ENCODE data around the gene PARS2.

PARS2 gene

DNA sequence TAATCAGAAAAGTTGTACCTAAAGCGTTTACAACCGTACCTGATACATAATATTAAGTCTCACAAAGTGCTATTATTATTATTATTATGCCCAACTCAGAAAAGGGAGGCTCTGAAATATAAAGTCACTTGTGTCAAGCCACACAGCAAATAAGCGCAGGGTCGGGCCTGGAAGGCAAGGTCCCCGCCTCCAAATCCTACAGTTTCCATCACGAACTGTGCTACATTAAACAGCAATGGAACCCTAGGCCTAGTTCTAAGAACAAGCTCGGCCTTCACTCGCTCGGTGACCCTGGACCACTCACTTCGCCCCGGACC is 549 bp downstream of the PARS2 start:
- no peak overlapping the region for H2BK15ac ChIP-seq (ENCODE audit: low read length)
- H3K18ac ChIP-seq (ENCODE audit: low read length), result no peak overlapping the region
- DNase-seq (ENCODE audit: low spot score), result no peak
- peaks cover 2% of the 10 kb centered on the region for H3K79me1 ChIP-seq (ENCODE audit: low read depth, low read length)
- H3K14ac ChIP-seq (ENCODE audit: low read length), result no peak overlapping the region
- peak overlapping the region; percentile 95 for H3K9ac ChIP-seq (ENCODE audit: low read depth, low read length, poor library complexity)
- peaks cover 1 to 2% of the 10 kb centered on the region in 2 donors for H3K4me1 ChIP-seq (ENCODE audit: control insufficient read depth in 2 of 2, insufficient read depth in 1 of 2, low read depth in 1 of 2, low read length in 2 of 2)
- peaks cover 0 to 4% (median 0%) of the 10 kb centered on the region in 3 experiments for H3K27me3 ChIP-seq (ENCODE audit: control insufficient read depth in 3 of 3, insufficient read depth in 3 of 3, low read depth in 1 of 3, low read length in 3 of 3)
- no peak overlapping the region for H3K4ac ChIP-seq (ENCODE audit: low read length)
- no peak overlapping the region for H3K27ac ChIP-seq (replicated peaks; ENCODE audit: low read length)
- no peak overlapping the region for H4K91ac ChIP-seq (ENCODE audit: low read depth, low read length, poor library complexity)
- no peak overlapping the region for H2BK120ac ChIP-seq (ENCODE audit: low read depth, low read length)
- H3K9me3 ChIP-seq (replicated peaks in 1 of 2; ENCODE audit: control insufficient read depth in 2 of 2, insufficient read depth in 1 of 2, low read depth in 1 of 2, low read length in 2 of 2), result no peaks in the 10 kb centered on the region
- peak overlapping the region; percentile 82 to 96 for H3K4me3 ChIP-seq (ENCODE audit: low read length in 2 of 2)
- no CpG with 5 or more reads among the region's 11 CpGs for WGBS, 2 donors (ENCODE audit: extremely low coverage in 2 of 2, insufficient read length in 2 of 2, insufficient replicate concordance in 1 of 2)
- peaks cover 1 to 6% of the 10 kb centered on the region in 2 donors for H3K36me3 ChIP-seq (replicated peaks in 1 of 2; ENCODE audit: control insufficient read depth in 2 of 2, insufficient read depth in 2 of 2, low read length in 2 of 2)
- H3K4me2 ChIP-seq (ENCODE audit: insufficient read depth, low read length, poor library complexity, severe bottlenecking), result peak overlapping the region; percentile 72
- no peak overlapping the region for H2BK5ac ChIP-seq (ENCODE audit: low read length)
- H2BK12ac ChIP-seq (ENCODE audit: low read length), result no peak overlapping the region
- no peak overlapping the region for H3K23ac ChIP-seq (ENCODE audit: low read depth, low read length, poor library complexity)
- H4K8ac ChIP-seq (ENCODE audit: low read depth, low read length), result no peak overlapping the region
- peak overlapping the region; percentile 87 for H2AFZ ChIP-seq (ENCODE audit: low read length)
- H2AK5ac ChIP-seq (ENCODE audit: low read depth, low read length), result no peak overlapping the region

DNA sequence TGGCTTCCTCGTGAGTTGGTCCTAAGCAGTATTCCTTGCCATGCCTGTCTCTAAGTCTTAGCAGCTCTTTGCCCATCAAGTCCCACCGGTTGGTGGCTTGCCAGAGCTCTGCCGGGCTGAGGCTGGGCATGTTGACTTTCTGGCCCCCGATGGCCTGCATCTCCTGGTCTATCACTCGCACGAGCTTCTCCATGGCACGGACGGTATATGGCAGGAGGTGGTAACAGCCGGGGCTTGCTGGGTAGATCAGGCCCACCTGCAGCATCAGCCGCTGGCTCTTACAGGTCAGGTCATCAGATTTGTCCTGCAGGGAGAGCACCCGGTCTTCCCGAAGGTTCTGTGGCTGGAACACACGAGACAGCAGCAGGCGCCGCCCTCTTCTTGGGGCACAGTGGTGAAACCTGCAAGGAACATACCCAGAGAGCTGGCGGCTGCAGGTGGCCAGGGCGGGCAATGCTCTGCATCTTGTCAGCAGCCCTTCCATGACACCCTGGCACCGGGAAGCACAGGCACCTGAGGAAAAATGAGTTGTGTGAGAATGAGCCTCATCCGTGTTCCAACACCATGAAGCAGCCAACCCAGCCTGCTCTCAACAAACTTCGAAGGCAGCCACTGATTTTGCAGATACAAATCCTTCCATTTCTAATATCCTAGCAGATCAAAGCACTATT is 5.5 kb downstream of the PARS2 start:
- Histone ChIP-seq H2AFZ (ENCODE audit: low read length) (no peak overlapping the region), H4K8ac (ENCODE audit: low read depth, low read length) (no peak overlapping the region), H3K27me3 (ENCODE audit: control insufficient read depth in 3 of 3, insufficient read depth in 3 of 3, low read depth in 1 of 3, low read length in 3 of 3) (no peaks in the 10 kb centered on the region), H3K4me3 (ENCODE audit: low read length in 2 of 2) (peak overlapping the region in 1 of 2 donors; percentile 15), H3K27ac (replicated peaks; ENCODE audit: low read length) (no peak overlapping the region), H3K9ac (ENCODE audit: low read depth, low read length, poor library complexity) (no peak overlapping the region), H4K91ac (ENCODE audit: low read depth, low read length, poor library complexity) (no peak overlapping the region), H3K14ac (ENCODE audit: low read length) (no peak overlapping the region), H2AK5ac (ENCODE audit: low read depth, low read length) (no peak overlapping the region), H3K4me2 (ENCODE audit: insufficient read depth, low read length, poor library complexity, severe bottlenecking) (no peak overlapping the region), H2BK12ac (ENCODE audit: low read length) (no peak overlapping the region), H3K18ac (ENCODE audit: low read length) (no peak overlapping the region), H3K36me3 (replicated peaks in 1 of 2; ENCODE audit: control insufficient read depth in 2 of 2, insufficient read depth in 2 of 2, low read length in 2 of 2) (peaks cover 16 to 35% of the 10 kb centered on the region in 2 donors), H3K79me1 (ENCODE audit: low read depth, low read length) (peaks cover 3% of the 10 kb centered on the region), H3K4me1 (ENCODE audit: control insufficient read depth in 2 of 2, insufficient read depth in 1 of 2, low read depth in 1 of 2, low read length in 2 of 2) (no peaks in the 10 kb centered on the region), H2BK120ac (ENCODE audit: low read depth, low read length) (no peak overlapping the region), H2BK15ac (ENCODE audit: low read length) (no peak overlapping the region), H3K4ac (ENCODE audit: low read length) (no peak overlapping the region), H2BK5ac (ENCODE audit: low read length) (no peak overlapping the region), H3K9me3 (replicated peaks in 1 of 2; ENCODE audit: control insufficient read depth in 2 of 2, insufficient read depth in 1 of 2, low read depth in 1 of 2, low read length in 2 of 2) (no peaks in the 10 kb centered on the region), H3K23ac (ENCODE audit: low read depth, low read length, poor library complexity) (no peak overlapping the region)
- no CpG with 5 or more reads among the region's 20 CpGs for WGBS, 2 donors (ENCODE audit: extremely low coverage in 2 of 2, insufficient read length in 2 of 2, insufficient replicate concordance in 1 of 2)
- no peak for DNase-seq (ENCODE audit: low spot score)

DNA sequence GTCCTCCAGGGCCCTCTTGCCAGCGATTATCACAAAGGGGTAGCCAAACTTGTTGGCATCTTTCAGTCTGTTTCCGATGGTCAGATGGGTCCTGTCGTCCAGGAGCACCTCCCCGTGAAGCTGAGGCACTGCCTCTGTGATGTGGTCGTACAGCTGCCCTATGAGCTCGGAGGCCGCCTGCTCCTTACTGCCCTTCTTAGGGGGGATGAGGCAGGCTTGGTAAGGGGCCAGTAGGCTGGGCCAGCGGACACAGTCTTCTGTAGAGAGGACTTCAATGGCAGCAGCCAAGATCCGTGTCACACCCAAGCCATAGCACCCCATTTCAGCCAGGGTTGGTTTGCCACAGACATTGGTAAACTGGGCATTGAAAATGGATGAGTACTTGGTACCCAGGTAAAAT is 6.5 kb downstream of the PARS2 start:
- DNase-seq (ENCODE audit: low spot score), result no peak
- WGBS, 2 donors (ENCODE audit: extremely low coverage in 2 of 2, insufficient read length in 2 of 2, insufficient replicate concordance in 1 of 2), result no CpG with 5 or more reads among the region's 9 CpGs
- no peak overlapping the region for H2AK5ac ChIP-seq (ENCODE audit: low read depth, low read length)

DNA sequence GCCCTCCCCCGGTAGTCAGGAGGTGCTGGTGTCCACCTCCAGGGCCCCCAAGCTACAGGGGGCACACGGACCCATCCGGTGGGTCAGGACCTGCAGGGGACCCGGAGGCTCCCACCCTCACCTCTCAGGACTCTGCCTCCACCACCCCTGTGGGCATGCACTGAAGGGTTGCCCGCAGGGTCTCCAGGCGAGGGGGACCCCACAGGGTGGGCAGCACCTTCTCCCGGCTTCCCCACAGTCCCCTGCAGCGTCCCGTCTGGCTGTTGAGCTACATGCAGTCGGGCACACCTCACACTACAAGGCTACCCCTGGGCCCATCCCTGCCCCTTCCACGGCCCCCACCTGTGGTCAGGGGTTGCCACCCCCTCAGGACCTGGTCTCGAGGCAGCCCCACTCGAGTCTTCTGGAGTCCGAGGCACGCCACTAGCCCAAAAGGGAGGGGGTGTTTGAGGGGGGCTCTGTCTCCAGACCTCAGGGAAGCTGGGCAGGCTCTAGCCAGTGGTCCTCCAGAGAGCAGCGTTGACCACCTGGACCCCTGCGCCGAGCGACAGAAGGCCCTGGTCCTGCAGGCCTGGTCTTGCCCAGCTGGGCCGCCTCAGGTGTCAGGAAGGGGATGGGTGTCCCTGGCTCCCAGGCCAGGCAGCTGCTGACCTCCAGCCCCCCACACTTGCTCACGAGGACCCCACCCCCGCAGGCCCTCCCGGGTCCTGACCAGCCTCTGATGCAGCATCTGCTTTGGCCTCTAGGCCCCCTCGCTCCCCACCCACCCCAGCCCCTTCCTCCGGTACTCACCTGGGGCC is 9.6 kb downstream of the PARS2 start:
- Histone ChIP-seq H2BK5ac (ENCODE audit: low read length) (peak overlapping the region; percentile 13), H2BK15ac (ENCODE audit: low read length) (no peak overlapping the region), H3K9ac (ENCODE audit: low read depth, low read length, poor library complexity) (no peak overlapping the region), H2AFZ (ENCODE audit: low read length) (no peak overlapping the region), H3K4ac (ENCODE audit: low read length) (no peak overlapping the region), H2BK120ac (ENCODE audit: low read depth, low read length) (no peak overlapping the region), H3K27ac (replicated peaks; ENCODE audit: low read length) (no peak overlapping the region), H2AK5ac (ENCODE audit: low read depth, low read length) (no peak overlapping the region), H3K79me1 (ENCODE audit: low read depth, low read length) (peaks cover 1% of the 10 kb centered on the region), H3K4me3 (ENCODE audit: low read length in 2 of 2) (no peak overlapping the region), H3K14ac (ENCODE audit: low read length) (no peak overlapping the region), H3K36me3 (replicated peaks in 1 of 2; ENCODE audit: control insufficient read depth in 2 of 2, insufficient read depth in 2 of 2, low read length in 2 of 2) (peaks cover 16 to 35% of the 10 kb centered on the region in 2 donors), H4K91ac (ENCODE audit: low read depth, low read length, poor library complexity) (no peak overlapping the region), H3K4me1 (ENCODE audit: control insufficient read depth in 2 of 2, insufficient read depth in 1 of 2, low read depth in 1 of 2, low read length in 2 of 2) (no peaks in the 10 kb centered on the region), H3K23ac (ENCODE audit: low read depth, low read length, poor library complexity) (no peak overlapping the region), H3K9me3 (replicated peaks in 1 of 2; ENCODE audit: control insufficient read depth in 2 of 2, insufficient read depth in 1 of 2, low read depth in 1 of 2, low read length in 2 of 2) (no peaks in the 10 kb centered on the region), H3K27me3 (ENCODE audit: control insufficient read depth in 3 of 3, insufficient read depth in 3 of 3, low read depth in 1 of 3, low read length in 3 of 3) (no peaks in the 10 kb centered on the region), H3K4me2 (ENCODE audit: insufficient read depth, low read length, poor library complexity, severe bottlenecking) (no peak overlapping the region), H2BK12ac (ENCODE audit: low read length) (no peak overlapping the region), H4K8ac (ENCODE audit: low read depth, low read length) (no peak overlapping the region), H3K18ac (ENCODE audit: low read length) (no peak overlapping the region)
- WGBS, 2 donors (ENCODE audit: extremely low coverage in 2 of 2, insufficient read length in 2 of 2, insufficient replicate concordance in 1 of 2), result no CpG with 5 or more reads among the region's 25 CpGs
- no peak for DNase-seq (ENCODE audit: low spot score)

More for the DNA sequence above, 6.5 kb downstream of the PARS2 start:
- Histone ChIP-seq H4K8ac (ENCODE audit: low read depth, low read length) (no peak overlapping the region), H3K14ac (ENCODE audit: low read length) (no peak overlapping the region), H3K27me3 (ENCODE audit: control insufficient read depth in 3 of 3, insufficient read depth in 3 of 3, low read depth in 1 of 3, low read length in 3 of 3) (no peaks in the 10 kb centered on the region), H3K23ac (ENCODE audit: low read depth, low read length, poor library complexity) (no peak overlapping the region), H2BK12ac (ENCODE audit: low read length) (no peak overlapping the region), H3K18ac (ENCODE audit: low read length) (no peak overlapping the region), H3K79me1 (ENCODE audit: low read depth, low read length) (peaks cover 3% of the 10 kb centered on the region), H3K27ac (replicated peaks; ENCODE audit: low read length) (no peak overlapping the region), H3K9ac (ENCODE audit: low read depth, low read length, poor library complexity) (no peak overlapping the region), H3K4me2 (ENCODE audit: insufficient read depth, low read length, poor library complexity, severe bottlenecking) (no peak overlapping the region), H3K4me3 (ENCODE audit: low read length in 2 of 2) (no peak overlapping the region), H4K91ac (ENCODE audit: low read depth, low read length, poor library complexity) (no peak overlapping the region), H2BK5ac (ENCODE audit: low read length) (no peak overlapping the region), H2AFZ (ENCODE audit: low read length) (no peak overlapping the region), H2BK15ac (ENCODE audit: low read length) (no peak overlapping the region), H3K4ac (ENCODE audit: low read length) (no peak overlapping the region), H3K4me1 (ENCODE audit: control insufficient read depth in 2 of 2, insufficient read depth in 1 of 2, low read depth in 1 of 2, low read length in 2 of 2) (no peaks in the 10 kb centered on the region), H2BK120ac (ENCODE audit: low read depth, low read length) (no peak overlapping the region), H3K36me3 (replicated peaks in 1 of 2; ENCODE audit: control insufficient read depth in 2 of 2, insufficient read depth in 2 of 2, low read length in 2 of 2) (peaks cover 16 to 35% of the 10 kb centered on the region in 2 donors), H3K9me3 (replicated peaks in 1 of 2; ENCODE audit: control insufficient read depth in 2 of 2, insufficient read depth in 1 of 2, low read depth in 1 of 2, low read length in 2 of 2) (no peaks in the 10 kb centered on the region)
